NT2/D1 (cell line): Measurements from ENCODE around the gene SSUH2.
A peak's percentile ranks its signal among the peaks of the same experiment; 100 is the strongest.

Experiments
- DNase-seq: peaks from one replicate; pipeline ENCODE4 v3.0.0-alpha.2; 2011; ENCODE audit warnings: low read depth, low spot score
- H3K27me3 ChIP-seq: 2 replicates; pipeline ENCODE4 v1.6.0; 2011; ENCODE audit warnings: mild to moderate bottlenecking; ENCODE audit not compliant: insufficient read length, insufficient read depth
- H3K36me3 ChIP-seq: 2 replicates; pipeline ENCODE4 v1.6.1; 2011; ENCODE audit warnings: mild to moderate bottlenecking, low read length, mixed read lengths; ENCODE audit not compliant: insufficient read depth, insufficient read length
- H3K4me1 ChIP-seq: 2 replicates; pipeline ENCODE4 v1.5.1; 2011; ENCODE audit not compliant: insufficient read depth, insufficient read length
- H3K4me3 ChIP-seq: 2 replicates; pipeline ENCODE4 v1.5.1; 2011; ENCODE audit warnings: low read depth; ENCODE audit not compliant: insufficient read length
- H3K9ac ChIP-seq: 2 replicates; pipeline ENCODE4 v1.6.0; 2011; ENCODE audit warnings: low read depth; ENCODE audit not compliant: insufficient read length
- H3K9me3 ChIP-seq: 2 replicates; pipeline ENCODE4 v1.5.1; 2011; ENCODE audit warnings: mild to moderate bottlenecking, low read length; ENCODE audit not compliant: insufficient read depth
- SUZ12 ChIP-seq: IDR thresholded peaks from 2 replicates; pipeline ENCODE4 v1.6.1; 2011; ENCODE audit not compliant: insufficient read length, insufficient read depth; ENCODE audit errors: extremely low read depth
- YY1 ChIP-seq: IDR thresholded peaks from 2 replicates; pipeline ENCODE4 v1.6.1; 2011; ENCODE audit not compliant: insufficient read length, insufficient read depth
- ZNF274 ChIP-seq: IDR thresholded peaks from 2 replicates; pipeline ENCODE4 v1.6.1; 2011; ENCODE audit warnings: mild to moderate bottlenecking, low read depth, low read length

The SSUH2 gene

DNA sequence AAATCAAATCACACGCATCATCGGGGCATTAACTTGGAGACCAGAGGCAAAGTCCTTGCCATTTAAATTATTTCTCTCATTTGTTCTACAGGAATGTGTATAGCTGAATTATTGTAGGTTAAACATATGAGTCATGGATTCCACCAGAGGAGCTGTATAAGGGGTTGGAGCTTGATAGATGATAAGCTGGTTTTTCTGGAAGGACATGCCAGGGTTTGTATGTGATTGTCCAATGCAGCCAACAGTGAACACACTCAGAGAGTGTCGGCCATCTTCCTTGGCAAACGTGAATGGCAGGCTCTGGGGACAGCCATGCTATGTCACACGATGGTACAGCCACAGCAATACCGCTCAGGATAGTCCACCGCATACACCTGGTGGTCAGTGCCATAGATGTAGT is 25.1 kb downstream of the SSUH2 start:
- H3K9me3 ChIP-seq: no peaks in the 10 kb centered on the region
- peaks cover 10% of the 10 kb centered on the region for H3K4me1 ChIP-seq
- no peak overlapping the region for H3K9ac ChIP-seq
- TF ChIP-seq ZNF274: no peak
- TF ChIP-seq SUZ12: no peak
- TF ChIP-seq YY1: no peak
- no peaks in the 10 kb centered on the region for H3K36me3 ChIP-seq
- no peak overlapping the region for H3K4me3 ChIP-seq
- peaks cover 3% of the 10 kb centered on the region for H3K27me3 ChIP-seq
- no peak for DNase-seq

DNA sequence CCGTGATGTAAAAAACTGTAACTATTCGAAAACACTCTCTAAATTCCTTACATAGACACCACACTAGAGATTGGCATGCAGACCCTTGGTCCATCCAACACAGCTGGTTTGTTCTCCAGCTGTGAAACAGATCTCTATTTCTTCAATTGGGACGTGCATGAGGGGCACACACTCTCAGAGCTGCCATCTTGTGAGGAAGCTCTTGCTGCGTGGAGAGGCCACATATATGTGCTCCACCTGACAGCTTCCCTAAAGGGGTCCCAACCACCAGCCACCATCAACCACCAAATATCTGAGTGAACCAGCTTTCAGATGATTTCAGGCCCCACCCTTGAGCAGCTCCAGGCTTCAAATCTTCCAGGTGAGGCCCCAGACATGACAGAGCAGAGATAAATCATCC is 25.6 kb downstream of the SSUH2 start:
- Histone ChIP-seq H3K9me3 (no peaks in the 10 kb centered on the region), H3K36me3 (no peaks in the 10 kb centered on the region), H3K9ac (no peak overlapping the region), H3K27me3 (no peaks in the 10 kb centered on the region), H3K4me3 (no peak overlapping the region), H3K4me1 (peaks cover 10% of the 10 kb centered on the region)
- no peak for DNase-seq
- TF ChIP-seq YY1 (no peak), ZNF274 (no peak), SUZ12 (no peak)

DNA sequence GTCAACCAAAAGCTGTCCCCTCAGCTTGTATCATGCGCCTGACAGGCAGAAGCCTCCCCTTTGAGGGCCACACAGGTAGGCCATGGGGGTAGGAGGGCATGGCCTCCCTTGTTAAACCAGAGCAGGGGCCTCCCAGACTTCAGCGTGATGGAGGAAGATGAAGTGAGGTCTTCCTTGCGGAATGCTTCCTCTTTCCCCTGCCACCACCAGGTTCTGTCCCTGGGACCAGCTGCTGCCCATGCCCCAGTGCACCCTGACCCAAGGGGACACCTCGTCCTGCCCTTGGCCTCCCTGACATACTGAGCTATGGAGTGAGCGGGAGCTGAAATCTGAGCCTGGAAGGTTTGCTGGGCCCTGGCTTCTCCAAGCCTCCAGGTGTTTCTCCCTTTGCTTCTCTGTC is 26.7 kb downstream of the SSUH2 start:
- Histone ChIP-seq H3K4me1 (peaks cover 3% of the 10 kb centered on the region), H3K36me3 (no peaks in the 10 kb centered on the region), H3K27me3 (no peaks in the 10 kb centered on the region), H3K9me3 (no peaks in the 10 kb centered on the region), H3K9ac (no peak overlapping the region), H3K4me3 (no peak overlapping the region)
- DNase-seq: no peak
- TF ChIP-seq ZNF274: no peak
- TF ChIP-seq SUZ12: no peak
- no peak for TF ChIP-seq YY1

DNA sequence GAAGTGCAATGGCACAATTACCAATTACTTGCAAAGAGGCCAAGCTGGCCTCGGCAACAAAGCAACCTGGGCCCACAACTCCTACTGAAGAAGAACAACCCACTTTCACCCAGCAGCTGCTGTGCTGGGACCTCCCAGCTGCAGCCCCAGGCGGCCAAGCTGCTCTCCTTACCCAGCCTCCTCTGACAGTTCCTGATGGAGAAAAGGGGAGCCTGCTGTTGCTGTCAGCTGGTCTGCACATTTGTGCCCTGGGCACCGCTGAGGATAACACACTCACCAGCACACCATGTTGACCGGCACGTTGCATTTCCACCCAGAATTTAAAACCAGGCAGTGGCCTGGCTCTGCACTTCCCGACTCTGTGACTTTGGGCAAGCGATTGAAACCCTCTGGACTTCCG is 33.6 kb downstream of the SSUH2 start:
- no peak for DNase-seq
- Histone ChIP-seq H3K27me3 (no peaks in the 10 kb centered on the region), H3K9ac (peak overlapping the region; percentile 12), H3K9me3 (peaks cover 10% of the 10 kb centered on the region; the same call in 1 of the 2 replicates), H3K4me1 (peaks cover 2% of the 10 kb centered on the region), H3K4me3 (no peak overlapping the region), H3K36me3 (peaks cover 6% of the 10 kb centered on the region)
- TF ChIP-seq ZNF274: no peak
- TF ChIP-seq YY1: no peak
- TF ChIP-seq SUZ12: no peak

DNA sequence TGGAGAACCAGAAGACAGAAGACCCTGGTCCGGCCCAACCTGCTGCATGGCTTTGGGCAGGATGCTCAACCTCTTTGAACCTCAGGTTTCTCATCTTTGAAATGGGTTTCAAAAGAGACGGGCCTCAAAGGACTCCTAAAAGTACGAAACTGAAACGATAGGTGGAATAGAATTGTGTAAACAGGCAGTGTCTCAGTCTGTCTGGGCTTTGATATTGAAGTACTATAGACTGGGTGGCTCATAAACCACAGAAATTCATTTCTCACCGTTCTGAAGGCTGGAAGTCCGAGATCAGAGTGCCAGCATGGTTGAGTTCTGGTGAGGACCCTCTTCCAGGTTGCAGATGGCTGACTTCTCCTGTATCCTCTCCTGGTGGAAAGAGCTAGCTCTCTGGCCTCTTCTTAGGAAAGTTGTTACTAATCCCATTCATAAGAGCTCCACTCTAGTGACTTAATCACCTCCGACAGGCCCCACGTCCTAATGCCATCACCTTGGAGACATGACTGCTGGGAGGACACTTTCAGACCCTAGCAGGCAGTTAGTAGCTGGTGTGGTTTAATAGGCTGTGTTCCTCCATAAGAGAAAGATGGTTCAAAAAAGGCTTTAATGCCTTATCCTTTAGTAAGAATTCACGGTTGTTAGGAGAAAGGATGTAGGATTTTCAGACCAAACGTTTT is 35.7 kb downstream of the SSUH2 start:
- H3K36me3 ChIP-seq: peaks cover 6% of the 10 kb centered on the region
- TF ChIP-seq SUZ12: no peak
- TF ChIP-seq YY1: no peak
- no peak for DNase-seq

DNA sequence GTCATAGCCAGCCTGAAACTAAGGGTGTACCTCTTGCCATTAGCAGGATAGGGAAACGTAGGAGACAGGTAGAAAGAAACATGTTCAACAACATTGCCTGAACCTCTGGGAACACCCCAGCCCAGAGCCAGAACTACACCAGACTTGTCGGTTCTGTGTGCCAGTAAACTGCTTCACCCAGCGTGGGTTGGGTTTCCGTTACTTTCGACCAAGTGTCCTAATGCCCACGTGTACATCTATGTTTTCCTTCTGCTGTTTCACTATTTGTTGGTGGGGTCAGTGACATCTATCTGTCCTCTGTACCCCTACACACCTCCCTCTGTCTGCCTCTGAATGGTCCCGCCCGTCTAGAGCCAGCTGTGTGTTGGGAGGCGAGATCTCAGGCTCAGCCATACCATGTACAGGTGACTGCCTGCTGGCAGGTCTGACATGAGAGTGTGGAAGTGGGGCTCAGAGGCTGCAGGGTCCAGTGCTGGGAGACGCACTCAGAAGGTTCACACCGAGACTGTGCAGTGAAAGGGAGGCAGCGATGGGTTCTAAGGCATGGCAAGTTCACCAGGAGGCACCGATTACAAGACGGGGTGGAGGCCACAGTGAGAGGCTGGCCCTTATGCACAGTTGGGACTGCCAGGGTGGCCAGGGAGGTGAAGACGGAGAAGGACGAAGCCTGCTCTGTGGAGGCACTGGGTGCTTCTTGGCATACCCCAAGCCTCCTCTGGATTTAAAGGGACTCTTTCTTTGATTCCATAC is 36.4 kb downstream of the SSUH2 start:
- H3K36me3 ChIP-seq: peaks cover 6% of the 10 kb centered on the region
- no peak for DNase-seq
- TF ChIP-seq YY1: no peak
- TF ChIP-seq SUZ12: no peak
- TF ChIP-seq ZNF274: no peak
- no peak overlapping the region for H3K4me3 ChIP-seq
- peaks cover 10% of the 10 kb centered on the region; the same call in 1 of the 2 replicates for H3K9me3 ChIP-seq
- H3K27me3 ChIP-seq: no peaks in the 10 kb centered on the region
- no peak overlapping the region for H3K9ac ChIP-seq
- peaks cover 2% of the 10 kb centered on the region for H3K4me1 ChIP-seq

More for the DNA sequence above, 35.7 kb downstream of the SSUH2 start:
- H3K27me3 ChIP-seq: no peaks in the 10 kb centered on the region
- H3K4me3 ChIP-seq: no peak overlapping the region
- H3K9me3 ChIP-seq: peaks cover 10% of the 10 kb centered on the region; the same call in 1 of the 2 replicates
- no peak overlapping the region for H3K9ac ChIP-seq
- H3K4me1 ChIP-seq: peaks cover 2% of the 10 kb centered on the region
